ENCODE data around the gene XAB2. TPM values are rescaled to one million over a fixed set of nuclear protein-coding genes. Genes with fewer than 3 reads are reported as not detected.

Gene XAB2
- total RNA-seq, 1 donor from 2014 or later: 23.5 TPM

GRCh38 chr19:7637374-7638256 is 8.3 kb upstream of the XAB2 start:
- intact Hi-C loops (cut with DNase I): no loop called here
- peak; percentile 44 for ATAC-seq (ENCODE audit: poor library complexity)
- peak; percentile 81 for DNase-seq

GRCh38 chr19:7636691-7637373 is 7.5 kb upstream of the XAB2 start, which contains the start of gene STXBP2:
TSS of gene STXBP2 (plus strand) at chr19:7637110. CDS start at chr19:7637150, 40 bp downstream.
- peak; percentile 79 for ATAC-seq (ENCODE audit: poor library complexity)
- intact Hi-C loops (cut with DNase I): no loop called here
- peak; percentile 82 for DNase-seq

GRCh38 chr19:7636317-7636690 is 7.0 kb upstream of the XAB2 start:
- no peak for DNase-seq
- intact Hi-C loops (cut with DNase I): no loop called here
- no peak for ATAC-seq (ENCODE audit: poor library complexity)

- intact Hi-C loops (cut with DNase I): no loop called here
- DNase-seq (no peak), ATAC-seq (ENCODE audit: poor library complexity) (peak; percentile 28)
These were observed 6.3 kb upstream of the XAB2 start for GRCh38 chr19:7635670-7636069.

GRCh38 chr19:7633698-7634097 is 4.4 kb upstream of the XAB2 start, which contains the start of gene PCP2:
TSS of gene PCP2 (minus strand) at chr19:7633719. CDS start at chr19:7633457, 262 bp downstream.
- ATAC-seq (ENCODE audit: poor library complexity) (no peak), DNase-seq (no peak)
- intact Hi-C loops (cut with DNase I): no loop called here

GRCh38 chr19:7632340-7633203 is 3.2 kb upstream of the XAB2 start:
- intact Hi-C loops (cut with DNase I): no loop called here
- ATAC-seq (ENCODE audit: poor library complexity): no peak
- no peak for DNase-seq

- ATAC-seq (ENCODE audit: poor library complexity): no peak
- intact Hi-C loops (cut with DNase I): no loop called here
- DNase-seq: no peak
These were observed 2.2 kb upstream of the XAB2 start for GRCh38 chr19:7631577-7631976.

GRCh38 chr19:7628589-7629311 is 595 bp downstream of the XAB2 start:
- intact Hi-C loops (cut with DNase I): no loop called here
- DNase-seq (no peak), ATAC-seq (ENCODE audit: poor library complexity) (no peak)

- ATAC-seq (ENCODE audit: poor library complexity) (no peak), DNase-seq (no peak)
- intact Hi-C loops (cut with DNase I): no loop called here
These were observed 2.2 kb downstream of the XAB2 start for GRCh38 chr19:7627166-7627565.

- no peak for ATAC-seq (ENCODE audit: poor library complexity)
- intact Hi-C loops (cut with DNase I): no loop called here
- DNase-seq: no peak
These were observed 3.5 kb downstream of the XAB2 start for GRCh38 chr19:7625763-7626372.

- intact Hi-C loops (cut with DNase I): no loop called here
- DNase-seq (no peak), ATAC-seq (ENCODE audit: poor library complexity) (no peak)
These were observed 4.5 kb downstream of the XAB2 start for GRCh38 chr19:7624810-7625209.

GRCh38 chr19:7623725-7624603 is 5.4 kb downstream of the XAB2 start:
- intact Hi-C loops (cut with DNase I): no loop called here
- no peak for ATAC-seq (ENCODE audit: poor library complexity)

GRCh38 chr19:7622933-7623685 is 6.2 kb downstream of the XAB2 start:
- ATAC-seq (ENCODE audit: poor library complexity) (no peak), DNase-seq (no peak)
- intact Hi-C loops (cut with DNase I): no loop called here

More at GRCh38 chr19:7623725-7624603, 5.4 kb downstream of the XAB2 start:
- no peak for DNase-seq

- no peak for DNase-seq
- intact Hi-C loops (cut with DNase I): no loop called here
- no peak for ATAC-seq (ENCODE audit: poor library complexity)
These were observed 8.6 kb downstream of the XAB2 start for GRCh38 chr19:7620442-7621412.

- intact Hi-C loops (cut with DNase I): no loop called here
- DNase-seq (no peak), ATAC-seq (ENCODE audit: poor library complexity) (no peak)
These were observed 9.5 kb downstream of the XAB2 start for GRCh38 chr19:7619671-7620441.
